ENCODE results near the gene GNPTAB.
A peak's percentile ranks its signal among the peaks of the same experiment; 100 is the strongest.
"Not testable (repeated sequence)": the region's sequence is repeated elsewhere in the genome, so short reads cannot be mapped to it uniquely, and the experiment has no call there.

Gene GNPTAB

GRCh38 chr12:101767537-101767936 is 63.2 kb downstream of the GNPTAB start:
- DNase-seq: no peak

- no peak for DNase-seq
Observed at GRCh38 chr12:101764051-101764792, 66.5 kb downstream of the GNPTAB start.

GRCh38 chr12:101763246-101763931 is 67.4 kb downstream of the GNPTAB start:
- DNase-seq: no peak

- DNase-seq: no peak
Observed at GRCh38 chr12:101761781-101762180, 69.0 kb downstream of the GNPTAB start.

- no peak for DNase-seq
Observed at GRCh38 chr12:101761350-101761749, 69.4 kb downstream of the GNPTAB start.

- peak; percentile 14 for DNase-seq
Observed at GRCh38 chr12:101759396-101760047, 71.2 kb downstream of the GNPTAB start.

- DNase-seq: no peak
Observed at GRCh38 chr12:101750152-101750551, 80.6 kb downstream of the GNPTAB start.

- no peak for DNase-seq
Observed at GRCh38 chr12:101749657-101750056, 81.1 kb downstream of the GNPTAB start.

- DNase-seq: no peak
Observed at GRCh38 chr12:101748907-101749306, 81.9 kb downstream of the GNPTAB start.

GRCh38 chr12:101747697-101748096 is 83.1 kb downstream of the GNPTAB start:
- no peak for DNase-seq

GRCh38 chr12:101746661-101747060 is 84.1 kb downstream of the GNPTAB start:
- no peak for DNase-seq

- DNase-seq: no peak
Observed at GRCh38 chr12:101746196-101746595, 84.6 kb downstream of the GNPTAB start.

- no peak for DNase-seq
Observed at GRCh38 chr12:101745481-101745880, 85.3 kb downstream of the GNPTAB start.

- DNase-seq: no peak
Observed at GRCh38 chr12:101743724-101744472, 86.9 kb downstream of the GNPTAB start.

- DNase-seq: no peak
Observed at GRCh38 chr12:101743242-101743641, 87.5 kb downstream of the GNPTAB start.

GRCh38 chr12:101740980-101741379 is 89.8 kb downstream of the GNPTAB start:
- DNase-seq: no peak

GRCh38 chr12:101740566-101740965 is 90.2 kb downstream of the GNPTAB start:
- no peak for DNase-seq

GRCh38 chr12:101738920-101739665 is 91.7 kb downstream of the GNPTAB start, which contains the start of gene SYCP3:
TSS of gene SYCP3 (minus strand) at chr12:101739462. CDS start at chr12:101737935, 1,527 bp downstream.
- DNase-seq: no peak

- no peak for DNase-seq
Observed at GRCh38 chr12:101737476-101737875, 93.3 kb downstream of the GNPTAB start.

- not testable (repeated sequence) for DNase-seq
Observed at GRCh38 chr12:101734482-101734881, 96.3 kb downstream of the GNPTAB start.

- no peak for DNase-seq
Observed at GRCh38 chr12:101733166-101733565, 97.6 kb downstream of the GNPTAB start.

GRCh38 chr12:101732318-101732717 is 98.4 kb downstream of the GNPTAB start:
- DNase-seq: no peak

All from stimulated activated CD4-positive, alpha-beta T cell treated with anti-CD3 and anti-CD28 coated beads, Interleukin-4, amount 100 ng/mL, for 24 hours (primary cell).